ENCODE results near the gene ITIH6. TPM values are rescaled to one million over a fixed set of nuclear protein-coding genes. Genes with fewer than 3 reads are reported as not detected.
"Not testable (repeated sequence)": the region's sequence is repeated elsewhere in the genome, so short reads cannot be mapped to it uniquely, and the experiment has no call there.

Gene ITIH6
- not detected in 2 replicates for total RNA-seq

DNA sequence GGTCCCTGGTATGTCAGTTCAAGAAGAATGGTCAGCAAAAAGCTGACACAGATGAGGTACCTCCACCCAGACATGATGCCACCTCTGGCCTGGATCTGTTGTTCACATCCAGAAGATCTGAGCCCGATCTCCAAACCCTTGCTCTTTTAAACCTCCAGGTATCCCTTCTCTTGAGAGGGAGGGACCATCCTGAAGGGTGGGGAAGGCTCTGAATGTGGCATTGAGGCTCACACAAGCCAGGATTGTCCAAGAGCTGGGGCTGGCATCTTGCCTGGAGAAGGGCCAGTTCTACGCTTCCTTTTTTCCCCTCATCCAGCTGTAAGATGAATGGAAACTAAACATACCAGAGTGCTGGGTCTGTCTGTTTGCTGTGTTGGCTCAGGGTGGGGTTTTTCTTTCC lies at the start of gene ITIH6:
ITIH6 (minus strand) TSS at position 119 of the 400 bp plus-strand sequence; CDS start at position 74, 45 bp downstream.
- no peak for DNase-seq (ENCODE audit: low read depth)
- TF ChIP-seq, protein P1, sequence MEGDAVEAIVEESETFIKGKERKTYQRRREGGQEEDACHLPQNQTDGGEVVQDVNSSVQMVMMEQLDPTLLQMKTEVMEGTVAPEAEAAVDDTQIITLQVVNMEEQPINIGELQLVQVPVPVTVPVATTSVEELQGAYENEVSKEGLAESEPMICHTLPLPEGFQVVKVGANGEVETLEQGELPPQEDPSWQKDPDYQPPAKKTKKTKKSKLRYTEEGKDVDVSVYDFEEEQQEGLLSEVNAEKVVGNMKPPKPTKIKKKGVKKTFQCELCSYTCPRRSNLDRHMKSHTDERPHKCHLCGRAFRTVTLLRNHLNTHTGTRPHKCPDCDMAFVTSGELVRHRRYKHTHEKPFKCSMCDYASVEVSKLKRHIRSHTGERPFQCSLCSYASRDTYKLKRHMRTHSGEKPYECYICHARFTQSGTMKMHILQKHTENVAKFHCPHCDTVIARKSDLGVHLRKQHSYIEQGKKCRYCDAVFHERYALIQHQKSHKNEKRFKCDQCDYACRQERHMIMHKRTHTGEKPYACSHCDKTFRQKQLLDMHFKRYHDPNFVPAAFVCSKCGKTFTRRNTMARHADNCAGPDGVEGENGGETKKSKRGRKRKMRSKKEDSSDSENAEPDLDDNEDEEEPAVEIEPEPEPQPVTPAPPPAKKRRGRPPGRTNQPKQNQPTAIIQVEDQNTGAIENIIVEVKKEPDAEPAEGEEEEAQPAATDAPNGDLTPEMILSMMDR (IDR thresholded peaks at IDR 0.05; ENCODE audit: insufficient read depth, low read depth, low read length), result no peak
- H3K4me3 ChIP-seq (ENCODE audit: low read depth, low read length), result no peak within 1 kb of the TSS

- not testable (repeated sequence) for DNase-seq (ENCODE audit: low read depth); H3K4me3 ChIP-seq (ENCODE audit: low read depth, low read length)
Observed at GRCh38 chrX:54847700-54848099, 49.6 kb upstream of the ITIH6 start.

GRCh38 chrX:54843050-54843449 lies 45.0 kb upstream of the ITIH6 start:
- no peak overlapping the region for H3K4me3 ChIP-seq (ENCODE audit: low read depth, low read length)
- TF ChIP-seq, protein P1 (IDR thresholded peaks at IDR 0.05; ENCODE audit: insufficient read depth, low read depth, low read length), result no peak
- no peak for DNase-seq (ENCODE audit: low read depth)

DNA sequence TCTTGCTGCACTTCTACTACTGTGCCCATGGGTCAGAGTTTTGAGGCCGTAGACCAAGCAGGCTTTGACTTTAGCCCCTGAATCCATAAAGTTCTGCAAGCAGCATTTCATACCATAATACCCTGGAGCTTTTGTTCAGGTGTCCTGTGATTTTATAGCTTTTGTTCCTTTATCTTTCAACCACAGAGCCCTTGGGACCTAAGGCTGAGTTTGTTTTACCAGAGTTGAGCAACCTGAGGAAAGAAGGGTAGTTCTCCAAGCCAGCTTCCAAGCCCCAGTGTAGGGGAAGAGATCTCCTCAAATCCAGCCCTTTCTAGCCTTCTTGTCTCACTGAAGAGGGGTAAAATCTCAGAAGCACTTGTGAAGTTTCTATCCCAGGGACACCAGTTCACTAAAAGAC lies 44.6 kb upstream of the ITIH6 start:
- no peak for DNase-seq (ENCODE audit: low read depth)
- TF ChIP-seq, protein P1 (IDR thresholded peaks at IDR 0.05; ENCODE audit: insufficient read depth, low read depth, low read length), result no peak
- no peak overlapping the region for H3K4me3 ChIP-seq (ENCODE audit: low read depth, low read length)

DNA sequence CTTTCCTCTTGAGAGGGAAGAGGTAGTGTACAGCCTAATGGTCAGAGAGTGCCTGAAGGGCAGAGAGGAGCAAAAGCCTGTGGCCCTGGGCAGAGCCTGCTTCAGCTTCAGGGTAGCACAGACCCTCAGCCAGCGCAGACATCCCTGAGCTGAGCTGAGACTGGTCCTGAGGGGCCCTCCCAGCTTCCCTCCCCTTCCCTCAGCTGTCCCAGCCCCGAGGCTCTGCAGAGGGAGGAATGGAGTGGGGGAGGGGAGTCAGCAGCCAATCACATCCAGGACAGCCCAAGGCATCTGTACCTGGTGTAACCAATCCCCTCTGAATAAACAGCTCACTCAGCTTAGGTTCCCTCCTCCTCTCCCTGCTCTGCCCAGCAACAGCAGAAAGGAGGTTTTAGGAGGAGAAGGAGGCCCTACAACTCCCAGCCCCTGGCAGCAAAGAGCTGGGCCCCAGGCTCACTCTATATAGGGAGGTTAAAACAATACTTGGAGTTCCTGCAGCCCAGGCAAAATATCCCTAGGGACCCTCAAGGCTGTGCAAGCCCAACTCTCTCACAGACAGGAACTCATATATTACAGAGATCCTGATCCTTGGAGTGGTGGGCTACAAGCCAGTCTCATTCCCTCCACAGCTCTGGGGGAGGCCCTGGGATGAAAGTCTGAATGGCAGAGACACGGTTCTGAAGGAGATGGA lies 43.3 kb upstream of the ITIH6 start:
- not testable (repeated sequence) for DNase-seq (ENCODE audit: low read depth); H3K4me3 ChIP-seq (ENCODE audit: low read depth, low read length)

DNA sequence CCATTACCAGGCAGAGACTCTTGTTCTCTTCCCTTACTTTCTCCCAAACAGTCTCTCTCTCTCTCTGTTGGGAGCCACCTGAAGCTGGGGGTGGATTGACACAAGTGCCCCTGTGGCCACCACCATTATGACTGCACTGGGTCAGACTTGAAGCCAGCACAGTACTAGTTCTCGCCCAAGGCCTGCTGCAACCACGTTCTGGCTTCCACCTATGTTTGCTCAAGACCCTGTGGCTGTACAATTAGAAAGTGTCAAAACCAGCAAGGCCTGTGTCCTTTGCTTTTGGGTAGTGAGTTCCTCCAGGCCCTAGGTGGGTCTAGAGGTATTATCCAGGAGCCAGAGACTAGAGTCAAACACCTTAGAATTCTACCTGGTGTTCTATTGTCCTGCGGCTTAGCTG lies 40.5 kb upstream of the ITIH6 start:
- DNase-seq (ENCODE audit: low read depth), result no peak
- no peak overlapping the region for H3K4me3 ChIP-seq (ENCODE audit: low read depth, low read length)
- TF ChIP-seq, protein P1 (IDR thresholded peaks at IDR 0.05; ENCODE audit: insufficient read depth, low read depth, low read length), result no peak

DNA sequence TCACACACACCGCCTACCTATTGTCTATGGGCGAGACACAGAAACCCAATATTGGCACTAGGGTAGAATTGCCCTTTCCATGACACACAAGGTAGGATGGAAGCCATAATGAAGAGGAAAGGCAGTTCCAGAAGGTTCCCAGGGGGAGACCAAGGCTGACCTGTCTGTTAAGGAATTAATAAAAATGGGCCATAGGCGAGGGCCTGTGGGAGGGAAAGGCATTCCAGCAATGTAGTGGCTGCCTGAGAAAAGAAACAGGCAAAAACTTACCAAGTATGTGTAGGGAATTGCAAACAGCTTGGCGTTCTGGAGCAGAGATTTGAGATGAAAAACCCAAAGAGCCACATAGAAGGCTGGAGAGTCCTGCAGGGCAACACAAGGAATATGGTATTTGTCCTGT lies 28.5 kb upstream of the ITIH6 start:
- TF ChIP-seq, protein P1 (IDR thresholded peaks at IDR 0.05; ENCODE audit: insufficient read depth, low read depth, low read length), result no peak
- H3K4me3 ChIP-seq (ENCODE audit: low read depth, low read length), result no peak overlapping the region
- DNase-seq (ENCODE audit: low read depth), result no peak

GRCh38 chrX:54825716-54826438 lies 27.8 kb upstream of the ITIH6 start:
- no peak for DNase-seq (ENCODE audit: low read depth)
- no peak overlapping the region for H3K4me3 ChIP-seq (ENCODE audit: low read depth, low read length)
- TF ChIP-seq, protein P1 (IDR thresholded peaks at IDR 0.05; ENCODE audit: insufficient read depth, low read depth, low read length), result no peak
